Endothelial cell of umbilical vein (primary cell): ENCODE measurements around the gene XPO6. TPM values are rescaled to one million over a fixed set of nuclear protein-coding genes. Genes with fewer than 3 reads are reported as not detected.

Experiments used
- BruUV-seq: library from RNA; stranded (reverse); fragments of 400-500 nt; replicated peaks from 2 replicates; lab custom pipeline; 2021; lab: Mats Ljungman, UMichigan
- CTCF ChIA-PET: fragments of 300-600, 350-600 bp; sonication (Branson Sonifier 250); formaldehyde crosslinking; loops from one replicate; lab custom pipeline; 2021; ENCODE audit warnings: antibody characterized with exemption, inconsistent platforms; lab: Charles Lee
- POLR2A ChIA-PET: fragments of 300-600, 350-600 bp; sonication (Branson Sonifier 250); formaldehyde crosslinking; loops from one replicate; lab custom pipeline; 2021; ENCODE audit warnings: antibody characterized with exemption, inconsistent platforms; lab: Charles Lee
- DNase-seq: peaks from one replicate; pipeline ENCODE4 v3.0.0-alpha.2; 2011; ENCODE audit warnings: low read depth, low spot score
- FAIRE-seq: peaks from 2 replicates; lab custom pipeline; 2011; peaks lifted over from hg19 to GRCh38; lab: Jason Lieb, UNC
- H2AFZ ChIP-seq: 2 replicates; pipeline ENCODE4 v1.6.0; 2012; ENCODE audit warnings: low read depth, low read length, control low read depth, inconsistent platforms
- H3K27ac ChIP-seq: 2 replicates; pipeline ENCODE4 v1.5.1; 2011; ENCODE audit warnings: low read depth, mild to moderate bottlenecking, control low read depth, low read length, moderate library complexity; ENCODE audit not compliant: insufficient read depth
- H3K27me3 ChIP-seq, 2 experiments: 2 replicates each; pipeline versions ENCODE4 v1.6.0 to v1.6.1; 2011; ENCODE audit warnings: low read length in 2 of 2, mixed read lengths in 1 of 2; ENCODE audit not compliant: control insufficient read depth in 2 of 2, insufficient read depth in 2 of 2
- H3K36me3 ChIP-seq, 2 experiments: 2 replicates in 1 of 2; 3 replicates in 1 of 2; pipeline ENCODE4 v1.5.1; 2011; ENCODE audit warnings: low read length in 2 of 2, mild to moderate bottlenecking in 1 of 2, moderate library complexity in 1 of 2; ENCODE audit not compliant: control insufficient read depth in 2 of 2, insufficient read depth in 2 of 2; ENCODE audit errors: extremely low read depth in 1 of 2
- H3K4me1 ChIP-seq: 3 replicates; pipeline ENCODE4 v1.5.1; 2011; ENCODE audit warnings: mild to moderate bottlenecking, low read length; ENCODE audit not compliant: control insufficient read depth, insufficient read depth; ENCODE audit errors: extremely low read depth
- H3K4me2 ChIP-seq: 2 replicates; pipeline ENCODE4 v1.6.1; 2011; ENCODE audit warnings: low read length, control low read depth, mixed read lengths; ENCODE audit not compliant: insufficient read depth
- H3K4me3 ChIP-seq, 3 experiments: fragments of 200-600 bp in 1 of 3; sonication (generic), shearing (Covaris generic) in 1 of 3; replicated peaks in 1 of 3; 2 replicates each; pipeline ENCODE4 v1.5.1; 2011 to 2016; ENCODE audit warnings: control low read depth in 3 of 3, low read length in 3 of 3, mild to moderate bottlenecking in 2 of 3, inconsistent platforms in 1 of 3, low read depth in 1 of 3, moderate library complexity in 1 of 3; ENCODE audit not compliant: insufficient read depth in 1 of 3
- H3K79me2 ChIP-seq: 2 replicates; pipeline ENCODE4 v1.6.0; 2012; ENCODE audit warnings: low read length, inconsistent platforms; ENCODE audit not compliant: control insufficient read depth, insufficient read depth
- H3K9ac ChIP-seq: replicated peaks from 2 replicates; pipeline ENCODE3; 2011; ENCODE audit warnings: low read length, control low read depth; ENCODE audit not compliant: insufficient read depth; ENCODE audit errors: extremely low read depth
- H3K9me1 ChIP-seq: replicated peaks from 3 replicates; pipeline ENCODE4 v1.6.0; 2011; ENCODE audit warnings: mild to moderate bottlenecking, low read length; ENCODE audit not compliant: control insufficient read depth, insufficient read depth; ENCODE audit errors: extremely low read depth
- H3K9me3 ChIP-seq: replicated peaks from 2 replicates; pipeline ENCODE4 v1.5.1; 2012; ENCODE audit warnings: low read length, inconsistent platforms; ENCODE audit not compliant: control insufficient read depth, insufficient read depth
- H4K20me1 ChIP-seq: replicated peaks from 2 replicates; pipeline ENCODE3; 2011; ENCODE audit warnings: mild to moderate bottlenecking, low read length; ENCODE audit not compliant: control insufficient read depth, insufficient read depth; ENCODE audit errors: extremely low read depth
- CTCF ChIP-seq, 2 donors: IDR thresholded peaks; 1 replicate in 1 of 2; 2 replicates in 1 of 2; pipeline ENCODE4 v1.5.1; 2011; ENCODE audit warnings: low read length in 2 of 2, mild to moderate bottlenecking in 2 of 2, moderate library complexity in 2 of 2, control low read depth in 1 of 2, inconsistent platforms in 1 of 2, low read depth in 1 of 2; ENCODE audit not compliant: insufficient read depth in 1 of 2; ENCODE audit errors: extremely low read depth in 1 of 2
- EZH2 ChIP-seq: IDR thresholded peaks from 2 replicates; pipeline ENCODE4 v1.6.1; 2012; ENCODE audit warnings: borderline replicate concordance, low read depth, mild to moderate bottlenecking, moderate library complexity, low read length, inconsistent platforms; ENCODE audit not compliant: severe bottlenecking
- FOS ChIP-seq: IDR thresholded peaks from 2 replicates; pipeline ENCODE4 v1.6.1; 2011; ENCODE audit warnings: mild to moderate bottlenecking, low read length, moderate library complexity, borderline replicate concordance; ENCODE audit not compliant: insufficient read depth
- GATA2 ChIP-seq: IDR thresholded peaks from 2 replicates; pipeline ENCODE4 v1.7.0; 2011; ENCODE audit warnings: low read depth, mild to moderate bottlenecking, moderate library complexity, mixed read lengths, low read length; ENCODE audit not compliant: insufficient read length, insufficient read depth
- JUN ChIP-seq: IDR thresholded peaks from 2 replicates; pipeline ENCODE4 v1.6.1; 2011; ENCODE audit warnings: borderline replicate concordance, low read depth; ENCODE audit not compliant: insufficient read length, insufficient read depth
- MYC ChIP-seq: IDR thresholded peaks from one replicate; pipeline ENCODE4 v1.6.1; 2011; ENCODE audit warnings: mild to moderate bottlenecking, low read depth, low read length
- POLR2A ChIP-seq: IDR thresholded peaks from 2 replicates; pipeline ENCODE4 v1.6.1; 2012; ENCODE audit warnings: low read depth, mild to moderate bottlenecking, control low read depth, low read length
- POLR2AphosphoS5 ChIP-seq: IDR thresholded peaks from 2 replicates; pipeline ENCODE4 v1.6.1; 2012; ENCODE audit warnings: low read depth, mild to moderate bottlenecking, control low read depth, low read length, moderate library complexity; ENCODE audit not compliant: insufficient read depth
- dilution Hi-C: fragments of 300-500 bp; cut with MboI; formaldehyde crosslinking; loops from one replicate; pipeline ENCODE4 v1.15.0; 2019; ENCODE audit warnings: low sequenced_read_pairs; ENCODE audit not compliant: extremely low pct_ligation_motif_present
- intact Hi-C: fragments of 100-400 bp; cut with micrococcal nuclease; formaldehyde crosslinking; loops from one replicate; pipeline ENCODE4 v1.10.0; 2022
- polyA plus RNA-seq, 4 experiments: library from polyadenylated mRNA; depleted of rRNA in 3 of 4; stranded (reverse) in 3 of 4; unstranded in 1 of 4; fragments of >200 nt; gene quantifications; 2 replicates each; pipeline versions ENCODE4 v1.2.1 to v1.2.3, GENCODE V29; 2011 to 2012; ENCODE audit warnings: missing spikeins in 1 of 4
- total RNA-seq: library from RNA; stranded (reverse); gene quantifications from 2 replicates; pipeline ENCODE4 v1.2.3, GENCODE V29; 2021
- TF ChIP-seq, protein P1 (sequence below): IDR thresholded peaks from 2 replicates; pipeline ENCODE4 v1.6.1; 2011; ENCODE audit not compliant: insufficient read depth, insufficient read length

Gene XPO6
- total and polyA plus RNA-seq, 2 donors (not counting 3 experiments of a cell fraction or from before 2014, with no cell fraction given): 170 to 272 TPM

DNA sequence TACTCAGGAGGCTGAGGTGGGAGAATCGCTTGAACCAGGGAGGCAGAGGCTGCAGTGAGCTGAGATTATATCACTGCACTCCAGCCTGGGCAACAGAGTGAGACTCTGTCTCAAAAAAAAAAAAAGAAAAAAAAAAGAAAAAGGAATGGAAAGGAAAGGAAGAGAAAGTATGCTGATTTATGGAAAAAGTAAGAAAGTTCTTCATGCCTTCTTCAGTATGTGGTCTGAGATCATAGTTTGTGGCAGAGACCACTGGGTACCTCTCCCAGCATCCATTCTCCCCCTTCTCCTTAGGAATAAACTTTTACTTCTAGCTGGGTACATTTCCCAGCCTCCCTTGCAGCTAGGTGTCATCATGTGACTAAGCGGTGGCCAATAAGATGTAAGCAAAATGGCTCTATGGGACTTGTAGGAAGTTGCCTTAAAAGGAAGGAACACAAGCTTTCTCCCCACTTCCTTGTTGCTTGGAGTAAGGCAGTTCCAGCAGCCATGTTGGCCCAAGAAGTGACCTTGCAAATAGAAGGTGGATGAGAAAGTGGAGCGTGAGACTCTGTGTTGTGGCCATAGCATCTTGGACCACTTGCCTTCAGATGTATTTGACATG lies 26.1 kb upstream of the XPO6 start:
- Histone ChIP-seq H3K4me3 (no peak overlapping the region), H3K9ac (no peak overlapping the region), H3K79me2 (no peaks in the 10 kb centered on the region), H3K9me1 (no peaks in the 10 kb centered on the region), H3K4me2 (no peak overlapping the region), H3K4me1 (no peaks in the 10 kb centered on the region), H3K9me3 (no peaks in the 10 kb centered on the region), H3K36me3 (no peaks in the 10 kb centered on the region), H3K27me3 (no peaks in the 10 kb centered on the region), H4K20me1 (no peaks in the 10 kb centered on the region), H2AFZ (no peak overlapping the region), H3K27ac (no peak overlapping the region)
- ChIA-PET POLR2A (no interaction called here), CTCF (interaction anchor here (0.9 to 1.7 kb wide), 2 partner anchors 25 to 84 kb away, joined by 3 to 4 read pairs; no protein-coding TSS in a partner anchor)
- dilution Hi-C loops (no loop called here), intact Hi-C loops (no loop called here)
- no TSS peak for BruUV-seq
- FAIRE-seq: peak; percentile 31
- no peak for TF ChIP-seq POLR2A
- no peak for TF ChIP-seq CTCF (IDR thresholded peaks at IDR 0.05; ENCODE audit: extremely low read depth in 1 of 2, insufficient read depth in 1 of 2, low read depth in 1 of 2, low read length in 2 of 2)
- no peak for TF ChIP-seq FOS
- no peak for TF ChIP-seq POLR2AphosphoS5
- TF ChIP-seq MYC: no peak
- no peak for TF ChIP-seq JUN
- TF ChIP-seq, protein P1, sequence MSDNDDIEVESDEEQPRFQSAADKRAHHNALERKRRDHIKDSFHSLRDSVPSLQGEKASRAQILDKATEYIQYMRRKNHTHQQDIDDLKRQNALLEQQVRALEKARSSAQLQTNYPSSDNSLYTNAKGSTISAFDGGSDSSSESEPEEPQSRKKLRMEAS: no peak
- TF ChIP-seq EZH2: no peak
- TF ChIP-seq GATA2: no peak
- DNase-seq: no peak
